Body of pancreas (tissue), 4 donors: ENCODE data around the gene B3GAT1.

ENCODE experiments used
- CTCF ChIP-seq, 7 experiments: fragments of 450-650 bp in 4 of 7; fragments of 200-600 bp in 3 of 7; sonication (generic) in 3 of 7; IDR thresholded peaks; one replicate each; pipeline ENCODE4 v1.5.1; 2016 to 2019; ENCODE audit warnings: antibody characterized with exemption in 7 of 7
- POLR2A ChIP-seq, 3 donors: fragments of 450-650 bp; IDR thresholded peaks; one replicate each; pipeline ENCODE4 v1.6.1; 2016; ENCODE audit warnings: antibody characterized with exemption in 3 of 3, mild to moderate bottlenecking in 2 of 3

GRCh38 chr11:134338654-134339053, 73.4 kb downstream of the B3GAT1 start:
- TF ChIP-seq CTCF (IDR thresholded peaks at IDR 0.05) (no peak), POLR2A (IDR thresholded peaks at IDR 0.05) (no peak)
